Measurements from ENCODE around the gene TMEM158.

The TMEM158 gene

DNA sequence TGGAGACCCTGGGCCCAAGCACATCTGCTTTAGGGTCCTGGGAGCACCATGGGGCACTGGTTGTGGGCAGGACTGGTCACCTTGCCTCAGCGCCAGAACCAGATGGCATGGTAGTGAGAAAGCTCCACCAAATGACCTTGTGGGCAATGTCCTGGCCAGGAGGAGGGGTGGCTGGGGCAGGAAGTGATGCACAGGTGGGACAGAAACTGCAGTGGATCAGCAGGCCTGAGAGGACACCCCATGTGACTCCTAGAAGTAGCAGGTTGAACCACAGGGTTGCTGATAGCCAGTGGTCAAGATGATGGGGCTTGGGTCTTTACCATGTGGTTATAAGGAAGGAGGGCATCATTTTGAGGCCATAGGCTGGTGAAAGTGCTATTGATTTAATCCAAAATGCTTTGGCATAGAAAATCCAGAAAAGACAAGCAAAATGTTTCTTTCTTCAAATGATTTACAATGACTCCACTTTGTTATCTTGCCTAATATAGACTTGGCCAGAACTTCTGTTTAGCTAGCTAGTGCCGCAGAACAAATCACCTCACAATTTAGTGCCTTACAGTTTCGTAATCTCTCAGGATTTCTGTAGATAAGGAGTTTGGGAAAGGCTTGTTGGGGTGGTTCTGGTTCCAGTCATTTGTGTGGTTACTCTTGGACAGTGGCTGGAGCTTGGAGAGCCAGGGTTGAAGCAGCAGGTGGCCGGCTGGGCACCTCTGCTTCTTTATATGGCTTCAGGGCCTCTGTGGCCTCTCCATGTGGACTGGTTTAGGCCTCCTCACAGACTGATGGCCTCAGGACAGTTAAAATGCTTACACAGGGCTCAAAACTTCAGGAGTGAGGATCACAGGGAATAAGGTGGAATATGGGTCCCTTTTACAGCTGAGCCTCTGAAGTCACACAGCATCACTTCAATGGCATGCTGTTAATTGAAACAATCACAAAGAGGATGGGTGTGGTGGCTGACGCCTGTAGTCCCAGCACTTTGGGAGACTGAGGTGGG, 27.5 kb downstream of the TMEM158 start:
- no peak for DNase-seq

DNA sequence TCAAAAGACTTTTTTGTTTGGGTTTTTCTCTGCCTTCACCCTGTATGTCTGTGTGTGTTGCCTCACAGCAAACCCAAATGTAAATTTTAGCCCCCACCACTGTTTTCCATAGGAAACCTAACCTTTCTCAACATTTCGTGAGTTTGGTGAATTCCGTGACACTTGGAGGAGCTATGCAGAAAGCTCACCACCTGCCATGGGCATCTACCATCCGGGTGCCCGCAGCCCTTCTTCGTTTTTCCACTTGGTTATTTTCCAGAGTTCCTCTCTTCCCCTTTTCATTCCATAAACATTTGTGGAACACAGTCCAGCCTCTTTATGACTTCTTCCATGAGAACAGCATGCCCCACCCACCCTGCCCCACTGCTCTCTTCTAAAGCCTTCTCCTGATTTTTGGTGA, 31.3 kb downstream of the TMEM158 start:
- no peak for DNase-seq

GRCh38 chr3:45191924-45192417, 34.1 kb downstream of the TMEM158 start:
- DNase-seq: no peak

- no peak for DNase-seq
These were observed 34.7 kb downstream of the TMEM158 start for GRCh38 chr3:45191424-45191823.

- DNase-seq: no peak
These were observed 37.1 kb downstream of the TMEM158 start for GRCh38 chr3:45188719-45189659.

DNA sequence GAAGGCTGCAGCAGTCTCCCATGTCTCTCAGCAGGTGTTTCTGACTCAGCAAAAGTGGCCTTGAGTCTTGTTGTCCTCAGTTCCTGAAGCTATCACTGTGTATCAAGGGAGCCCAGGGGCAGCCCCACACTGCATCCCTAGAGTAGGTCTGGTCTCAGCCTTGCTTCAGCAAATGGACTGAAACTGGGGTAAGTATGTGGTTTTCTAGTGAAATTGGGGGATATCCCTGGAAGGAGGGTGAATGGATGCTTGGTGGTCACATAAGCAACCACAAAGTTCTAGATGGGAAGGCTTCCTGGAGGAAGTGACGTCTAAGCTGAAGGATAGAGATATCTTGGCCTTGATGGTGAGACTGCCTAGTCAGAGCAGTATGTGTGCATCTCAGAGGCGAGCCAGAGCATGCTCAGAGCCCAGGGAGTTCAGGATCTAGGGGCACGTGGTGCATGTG, 38.4 kb downstream of the TMEM158 start:
- DNase-seq: no peak

GRCh38 chr3:45186871-45187270, 39.2 kb downstream of the TMEM158 start:
- no peak for DNase-seq

DNA sequence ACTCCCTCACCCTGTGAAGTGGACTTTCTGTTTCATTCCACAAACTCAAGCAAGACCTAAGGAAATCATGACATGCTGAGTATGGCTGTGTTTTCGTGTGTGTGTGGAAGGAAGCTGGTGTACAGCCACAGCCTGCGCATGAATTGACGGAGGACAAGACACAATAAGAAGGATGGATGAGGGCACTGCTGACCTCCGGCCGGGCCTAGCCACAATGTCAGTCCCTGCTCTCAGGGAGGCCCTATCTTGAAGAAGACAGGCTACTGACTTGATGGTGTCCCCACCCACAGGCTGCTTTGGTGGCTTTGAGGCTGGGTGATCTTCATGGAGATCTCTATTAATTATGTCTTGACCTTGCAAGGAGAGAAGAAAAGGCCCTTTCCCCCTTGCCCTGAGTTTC, 40.6 kb downstream of the TMEM158 start:
- DNase-seq: no peak

- DNase-seq: no peak
These were observed 41.0 kb downstream of the TMEM158 start for GRCh38 chr3:45185052-45185451.

DNA sequence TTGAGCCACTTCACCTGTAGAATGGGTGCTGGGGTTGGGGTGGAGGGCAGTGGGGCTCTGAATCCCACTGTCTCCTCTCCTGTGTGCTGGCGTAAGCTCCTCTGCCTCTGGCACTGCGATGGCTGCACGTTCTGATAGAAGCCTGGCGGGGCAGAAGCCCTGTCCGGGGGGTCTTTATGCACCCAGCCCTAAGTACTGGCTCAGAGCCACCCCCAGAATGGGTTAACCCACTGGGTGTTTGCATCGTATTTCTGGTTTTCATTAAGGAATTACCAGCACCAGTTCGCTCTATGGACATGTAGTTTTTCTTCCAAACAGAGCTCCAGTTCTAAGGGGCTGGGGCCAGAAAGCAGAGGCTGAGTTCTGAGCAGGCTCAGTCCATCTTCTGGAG, 42.2 kb downstream of the TMEM158 start:
- no peak for DNase-seq

DNA sequence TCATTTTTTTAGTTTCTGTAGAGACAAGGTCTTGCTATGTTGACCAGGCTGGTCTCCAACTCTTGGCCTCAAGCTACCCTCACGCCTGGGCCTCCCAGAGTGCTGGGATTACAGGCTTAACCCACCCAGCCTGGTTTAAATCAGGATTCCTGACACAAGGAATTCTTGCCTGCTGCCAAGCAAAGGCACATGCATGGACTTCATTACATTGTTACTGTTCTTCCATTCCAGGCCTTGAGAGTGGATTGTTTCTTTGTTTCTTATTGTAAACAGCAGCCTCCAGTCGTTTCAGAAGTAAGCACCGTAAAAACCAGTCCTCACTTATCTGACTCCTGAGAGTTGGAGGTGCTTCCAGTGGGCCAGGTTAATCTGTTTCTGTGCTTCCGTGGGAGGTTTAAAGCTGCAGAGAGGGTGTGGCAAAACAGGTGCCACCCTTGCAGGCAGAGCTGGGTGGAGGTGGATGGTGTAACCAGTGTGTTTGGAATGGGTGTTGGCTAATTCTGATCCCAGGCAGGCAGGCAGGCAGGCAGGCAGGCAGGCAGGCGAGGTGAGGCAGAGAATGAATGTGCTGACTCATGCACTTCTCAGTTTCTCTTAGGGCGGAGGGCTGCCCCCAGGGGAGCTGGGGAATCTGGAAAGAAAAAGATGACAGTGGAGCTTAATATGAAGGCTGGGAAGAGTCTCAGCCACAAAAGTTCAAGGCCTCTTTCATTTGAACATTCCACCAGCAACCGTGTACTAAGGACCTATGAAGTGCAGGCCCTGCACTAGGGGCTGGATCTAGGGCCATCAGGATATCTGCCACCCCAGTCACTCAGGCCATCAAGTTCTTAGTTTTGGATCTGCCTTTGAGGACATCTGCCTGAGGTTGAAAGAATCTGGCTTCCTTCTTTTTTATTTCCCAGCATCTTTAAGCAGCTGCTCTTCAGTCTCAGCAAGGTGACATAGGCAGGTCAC, 42.9 kb downstream of the TMEM158 start:
- DNase-seq: no peak

DNA sequence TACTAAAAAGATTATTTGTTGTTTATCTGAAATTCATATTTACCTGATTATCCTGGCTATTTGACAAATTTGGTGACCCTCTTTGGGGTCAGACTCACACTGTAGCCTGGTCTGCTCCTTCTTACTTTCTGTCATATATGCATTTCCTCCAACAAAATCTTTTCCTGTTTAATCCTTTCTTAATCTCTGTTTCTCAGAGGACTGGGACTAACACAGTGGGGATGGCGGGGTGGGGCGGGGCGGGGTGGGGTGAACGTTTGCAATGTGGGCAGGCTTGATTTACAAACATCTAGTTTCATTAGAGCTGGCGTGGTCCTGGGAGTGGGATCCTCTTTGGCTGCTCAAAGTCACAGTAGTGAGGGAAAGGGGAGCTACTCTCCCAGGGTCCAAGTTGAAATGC, 44.6 kb downstream of the TMEM158 start:
- no peak for DNase-seq

- no peak for DNase-seq
These were observed 45.2 kb downstream of the TMEM158 start for GRCh38 chr3:45180899-45181298.

DNA sequence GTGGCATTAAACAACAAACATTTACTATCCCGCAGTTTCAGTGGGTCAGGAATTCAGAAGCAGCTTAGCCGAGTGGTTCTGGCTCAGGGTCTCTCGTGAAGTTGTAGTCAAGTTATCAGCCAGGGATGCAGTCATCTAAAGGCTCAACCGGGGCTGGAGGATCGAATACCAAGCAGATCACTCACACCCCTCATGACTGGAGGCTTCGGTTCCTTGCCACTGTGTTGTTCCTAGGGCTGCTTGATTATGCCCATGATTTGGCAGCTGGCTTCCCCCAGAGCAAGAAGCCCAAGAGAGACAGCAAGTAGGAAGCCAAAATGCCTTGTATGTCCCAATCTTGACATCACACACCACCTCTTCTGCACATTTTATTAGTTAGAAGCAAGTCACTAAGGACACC, 46.0 kb downstream of the TMEM158 start:
- no peak for DNase-seq

- DNase-seq: no peak
These were observed 46.9 kb downstream of the TMEM158 start for GRCh38 chr3:45179163-45179562.

GRCh38 chr3:45178183-45179023, 47.7 kb downstream of the TMEM158 start:
- DNase-seq: no peak

DNA sequence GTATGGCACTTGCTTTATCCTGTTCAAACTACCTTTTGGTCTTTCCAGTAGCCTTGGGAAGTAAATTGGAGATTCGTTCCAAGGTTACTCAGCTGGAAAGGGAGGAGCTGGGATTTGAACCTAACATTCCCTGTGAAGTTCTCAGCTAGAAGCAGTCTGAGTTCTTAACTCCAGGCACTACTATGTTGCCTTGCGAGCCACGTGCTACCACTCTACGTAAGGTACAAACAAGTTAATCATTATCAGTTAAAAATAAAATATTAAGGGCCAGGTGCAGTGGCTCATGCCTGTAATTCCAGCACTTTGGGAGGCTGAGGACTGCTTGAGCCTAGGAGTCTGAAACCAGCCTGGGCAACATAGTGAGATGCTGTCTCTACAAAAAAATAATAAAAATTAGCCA, 49.2 kb downstream of the TMEM158 start:
- DNase-seq: no peak

Measured in KG1 (cell line).